Upper lobe of left lung (tissue), 6 donors: ENCODE data around the gene VWA8. TPM values are rescaled to one million over a fixed set of nuclear protein-coding genes. Genes with fewer than 3 reads are reported as not detected.

ENCODE experiments used
- ATAC-seq, 2 donors: fragments of 200-7000 bp; cut with Tn5 transposase; one replicate each; pipeline ENCODE4 v1.9.1; 2022; ENCODE audit warnings: mild to moderate bottlenecking in 2 of 2, moderate library complexity in 2 of 2; ENCODE audit not compliant: low FRiP score in 2 of 2
- DNase-seq, 2 donors: peaks; one replicate each; pipeline ENCODE4 v3.0.0-alpha.2; 2019 to 2020
- H3K27ac ChIP-seq, 4 donors: fragments of 200-600 bp; sonication (generic); one replicate each; pipeline ENCODE4 v1.5.1; 2016 to 2019
- H3K27me3 ChIP-seq, 4 donors: fragments of 200-600 bp; sonication (generic); one replicate each; pipeline ENCODE4 v1.5.1; 2017 to 2019
- H3K36me3 ChIP-seq, 4 donors: fragments of 200-600 bp; sonication (generic); one replicate each; pipeline ENCODE4 v1.5.1; 2016 to 2019
- H3K4me1 ChIP-seq, 4 donors: fragments of 200-600 bp; sonication (generic); one replicate each; pipeline ENCODE4 v1.5.1; 2018 to 2019
- H3K4me3 ChIP-seq, 4 donors: fragments of 200-600 bp; sonication (generic); one replicate each; pipeline ENCODE4 v1.5.1; 2017 to 2019; ENCODE audit warnings: mild to moderate bottlenecking in 2 of 4, moderate library complexity in 1 of 4
- H3K9me3 ChIP-seq, 4 donors: fragments of 200-600 bp; sonication (generic); one replicate each; pipeline ENCODE4 v1.5.1; 2018 to 2019
- CTCF ChIP-seq, 6 experiments: fragments of 450-650 bp in 4 of 6; fragments of 200-600 bp in 2 of 6; sonication (generic) in 2 of 6; IDR thresholded peaks; one replicate each; pipeline ENCODE4 v1.5.1; 2016 to 2019; ENCODE audit warnings: antibody characterized with exemption in 6 of 6
- EP300 ChIP-seq, 4 donors: sonication (generic); formaldehyde crosslinking; IDR thresholded peaks; one replicate each; pipeline ENCODE4 v1.5.1; 2017; ENCODE audit warnings: antibody characterized with exemption in 4 of 4, control low read depth in 2 of 4
- POLR2A ChIP-seq, 4 donors: fragments of 450-650 bp; IDR thresholded peaks; one replicate each; pipeline ENCODE4 v1.5.1; 2016 to 2017; ENCODE audit warnings: antibody characterized with exemption in 4 of 4, mild to moderate bottlenecking in 2 of 4
- POLR2AphosphoS5 ChIP-seq, 2 donors: sonication (generic); formaldehyde crosslinking; IDR thresholded peaks; one replicate each; pipeline ENCODE4 v1.5.1; 2017; ENCODE audit warnings: antibody characterized with exemption in 2 of 2
- WGBS, 2 donors: methylation state at CpG; one replicate each; pipeline ENCODE4 v1.1.5; 2017 to 2018; 5-methylcytosine and 5-hydroxymethylcytosine counted together
- total RNA-seq, 6 donors: library from RNA; depleted of rRNA in 4 of 6; stranded (reverse); fragments of >200 nt in 4 of 6; gene quantifications; one replicate each; pipeline versions ENCODE4 v1.1.0 to v1.2.1, GENCODE V29; 2016 to 2021
- donor health status: DM: no; HTN: no; CAD: no; lungs with moderate emphysema.
- donor health status: DM: no; HTN: yes; CAD: no; lungs with severe emphysema.

The VWA8 gene
- total RNA-seq, 6 donors from 2014 or later: 15.0 to 39.8 (median 16.9) TPM

DNA sequence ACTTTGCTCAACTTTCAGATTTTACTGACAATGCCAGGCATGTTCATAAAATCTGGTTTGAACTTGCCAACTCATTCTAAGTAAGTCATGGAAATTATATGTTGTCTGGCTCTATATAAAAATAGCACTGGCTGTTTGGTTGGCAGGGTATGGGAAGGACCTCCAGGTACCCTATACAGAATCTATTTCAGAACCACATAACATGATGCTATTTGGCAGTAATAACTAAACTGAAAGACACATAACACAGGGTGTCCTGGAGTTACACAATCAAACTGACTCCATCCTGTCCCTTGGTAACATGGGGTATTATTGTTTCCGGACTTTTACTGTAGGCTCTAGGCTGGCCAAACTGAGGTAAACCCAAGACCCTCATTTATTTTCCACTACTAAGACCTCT lies 254.8 kb downstream of the VWA8 start:
- Histone ChIP-seq H3K9me3 (no peaks in the 10 kb centered on the region), H3K27me3 (no peaks in the 10 kb centered on the region), H3K4me3 (no peak overlapping the region), H3K36me3 (no peaks in the 10 kb centered on the region), H3K4me1 (peaks cover 2 to 12% (median 9%) of the 10 kb centered on the region in 4 donors), H3K27ac (peak overlapping the region in 2 of 4 donors; percentile 18 to 24)
- ATAC-seq (peak in 1 of 2 donors; percentile 21), DNase-seq (no peak)
- WGBS, 2 donors: 83 to 88% methylated on average over 1 of the region's 1 CpG
- TF ChIP-seq EP300 (IDR thresholded peaks at IDR 0.05) (no peak), POLR2AphosphoS5 (IDR thresholded peaks at IDR 0.05) (no peak), CTCF (IDR thresholded peaks at IDR 0.05) (no peak), POLR2A (IDR thresholded peaks at IDR 0.05) (no peak)

DNA sequence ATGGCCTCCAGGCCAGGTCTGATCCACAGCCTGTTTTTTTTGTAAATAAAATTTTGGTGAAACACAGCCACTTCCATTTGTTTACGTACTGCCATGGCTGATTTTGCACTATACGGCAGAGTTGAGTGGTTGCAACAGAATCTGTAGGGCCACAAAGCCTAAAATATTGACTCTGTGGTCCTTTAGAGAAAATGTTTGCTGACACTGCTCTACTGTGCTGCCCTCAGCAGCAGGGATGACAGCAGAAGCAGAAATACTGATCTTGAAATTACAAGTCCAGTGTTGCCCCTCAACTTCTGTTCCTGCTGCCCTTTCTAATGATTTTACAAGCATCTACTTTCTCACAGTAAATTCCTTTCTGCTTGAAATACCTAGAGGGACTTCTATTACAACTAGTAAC lies 258.4 kb downstream of the VWA8 start:
- Histone ChIP-seq H3K27me3 (no peaks in the 10 kb centered on the region), H3K9me3 (no peaks in the 10 kb centered on the region), H3K36me3 (no peaks in the 10 kb centered on the region), H3K27ac (no peak overlapping the region), H3K4me1 (peaks cover 7 to 14% (median 11%) of the 10 kb centered on the region in 4 donors), H3K4me3 (no peak overlapping the region)
- DNase-seq (no peak), ATAC-seq (no peak)
- WGBS, 2 donors: 74 to 92% methylated on average over 2 of the region's 2 CpGs
- TF ChIP-seq CTCF (IDR thresholded peaks at IDR 0.05) (no peak), POLR2A (IDR thresholded peaks at IDR 0.05) (no peak)

DNA sequence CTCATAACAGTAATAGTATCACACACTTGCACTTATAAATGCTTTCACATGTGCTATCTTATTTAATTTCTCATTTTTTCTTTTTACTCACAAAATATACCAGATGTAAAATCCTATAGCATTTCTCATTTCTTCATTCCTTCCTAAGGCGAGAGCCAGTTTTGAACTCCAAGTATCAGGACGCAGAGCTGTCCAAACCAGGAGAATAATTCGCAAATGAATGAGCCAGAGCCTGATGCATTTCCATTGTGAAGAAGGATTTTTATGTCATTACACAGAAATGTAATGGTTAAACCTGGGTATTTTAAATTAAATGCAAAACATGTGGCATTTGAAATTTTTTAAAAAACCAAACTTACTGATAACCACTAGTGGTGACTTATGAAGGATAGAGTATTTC lies 259.2 kb downstream of the VWA8 start:
- Histone ChIP-seq H3K27ac (no peak overlapping the region), H3K9me3 (no peaks in the 10 kb centered on the region), H3K36me3 (no peaks in the 10 kb centered on the region), H3K4me3 (no peak overlapping the region), H3K4me1 (peaks cover 7 to 12% (median 10%) of the 10 kb centered on the region in 4 donors), H3K27me3 (no peaks in the 10 kb centered on the region)
- TF ChIP-seq POLR2AphosphoS5 (IDR thresholded peaks at IDR 0.05) (no peak), POLR2A (IDR thresholded peaks at IDR 0.05) (no peak), CTCF (IDR thresholded peaks at IDR 0.05) (no peak), EP300 (IDR thresholded peaks at IDR 0.05) (no peak)
- WGBS, 2 donors: 95 to 96% methylated on average over 3 of the region's 3 CpGs
- ATAC-seq: no peak
- no peak for DNase-seq

- TF ChIP-seq EP300 (IDR thresholded peaks at IDR 0.05): no peak
- TF ChIP-seq POLR2AphosphoS5 (IDR thresholded peaks at IDR 0.05): no peak
- TF ChIP-seq POLR2A (IDR thresholded peaks at IDR 0.05): no peak
- no peak for TF ChIP-seq CTCF (IDR thresholded peaks at IDR 0.05)
- H3K36me3 ChIP-seq: no peaks in the 10 kb centered on the region
- H3K4me1 ChIP-seq: peaks cover 10 to 19% (median 18%) of the 10 kb centered on the region in 4 donors
- H3K27me3 ChIP-seq: no peaks in the 10 kb centered on the region
- H3K9me3 ChIP-seq: no peaks in the 10 kb centered on the region
- H3K27ac ChIP-seq: no peak overlapping the region
- ATAC-seq (no peak), DNase-seq (no peak)
- H3K4me3 ChIP-seq: no peak overlapping the region
Measured at GRCh38 chr13:41700790-41701310, 260.1 kb downstream of the VWA8 start.

DNA sequence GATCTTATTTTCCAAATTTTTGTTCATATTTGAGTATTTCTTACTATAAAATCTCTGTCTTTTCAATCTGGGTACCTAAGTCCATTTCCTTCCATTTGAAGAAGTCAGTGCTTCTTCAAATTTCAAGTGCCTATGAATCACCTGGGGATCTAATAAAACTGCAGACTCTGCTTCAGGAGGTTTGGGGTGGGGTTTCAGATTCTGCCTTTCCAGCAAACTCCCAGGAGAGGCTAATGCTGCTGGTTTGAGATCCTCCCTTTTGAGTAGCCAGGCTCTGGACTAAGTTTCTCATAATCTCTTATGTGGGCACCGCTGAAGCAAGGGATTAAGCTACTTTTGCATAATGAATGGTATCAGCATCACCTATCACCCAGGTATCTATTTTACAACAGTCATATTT lies 261.1 kb downstream of the VWA8 start:
- Histone ChIP-seq H3K36me3 (no peaks in the 10 kb centered on the region), H3K9me3 (no peaks in the 10 kb centered on the region), H3K27me3 (no peaks in the 10 kb centered on the region), H3K27ac (no peak overlapping the region), H3K4me3 (no peak overlapping the region), H3K4me1 (peaks cover 20 to 30% (median 29%) of the 10 kb centered on the region in 4 donors)
- no peak for TF ChIP-seq EP300 (IDR thresholded peaks at IDR 0.05)
- 100% methylated on average over 1 of the region's 1 CpG for WGBS, 2 donors
- no peak for ATAC-seq
- DNase-seq: no peak
